ENCODE data around the gene TGDS. TPM values are rescaled to one million over a fixed set of nuclear protein-coding genes. Genes with fewer than 3 reads are reported as not detected.
A peak's percentile ranks its signal among the peaks of the same experiment; 100 is the strongest.

TGDS gene
- total and polyA plus RNA-seq, 8 donors, result 9.9 to 28.5 (median 21.9) TPM

DNA sequence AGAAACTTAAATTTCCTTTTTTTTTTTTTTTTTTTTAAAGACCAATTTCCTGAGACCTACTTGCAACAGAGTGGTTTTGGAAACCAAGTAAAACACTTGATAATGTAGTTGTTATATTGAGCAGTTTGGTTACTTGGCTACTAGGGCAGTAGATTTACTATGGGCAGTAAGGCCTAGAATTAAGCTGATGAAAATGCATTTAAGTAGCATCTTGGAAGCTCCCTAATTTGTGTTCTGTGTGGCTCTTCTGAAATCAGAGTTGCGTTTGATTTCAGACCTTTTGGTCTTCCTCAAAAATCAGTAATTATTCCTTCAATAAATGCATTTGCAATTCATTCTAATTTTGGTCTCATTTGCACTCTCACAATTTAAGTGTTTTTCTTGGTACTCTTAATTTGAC lies 6.5 kb upstream of the TGDS start:
- DNase-seq (no peak), ATAC-seq (no peak)
- TF ChIP-seq, protein P1, sequence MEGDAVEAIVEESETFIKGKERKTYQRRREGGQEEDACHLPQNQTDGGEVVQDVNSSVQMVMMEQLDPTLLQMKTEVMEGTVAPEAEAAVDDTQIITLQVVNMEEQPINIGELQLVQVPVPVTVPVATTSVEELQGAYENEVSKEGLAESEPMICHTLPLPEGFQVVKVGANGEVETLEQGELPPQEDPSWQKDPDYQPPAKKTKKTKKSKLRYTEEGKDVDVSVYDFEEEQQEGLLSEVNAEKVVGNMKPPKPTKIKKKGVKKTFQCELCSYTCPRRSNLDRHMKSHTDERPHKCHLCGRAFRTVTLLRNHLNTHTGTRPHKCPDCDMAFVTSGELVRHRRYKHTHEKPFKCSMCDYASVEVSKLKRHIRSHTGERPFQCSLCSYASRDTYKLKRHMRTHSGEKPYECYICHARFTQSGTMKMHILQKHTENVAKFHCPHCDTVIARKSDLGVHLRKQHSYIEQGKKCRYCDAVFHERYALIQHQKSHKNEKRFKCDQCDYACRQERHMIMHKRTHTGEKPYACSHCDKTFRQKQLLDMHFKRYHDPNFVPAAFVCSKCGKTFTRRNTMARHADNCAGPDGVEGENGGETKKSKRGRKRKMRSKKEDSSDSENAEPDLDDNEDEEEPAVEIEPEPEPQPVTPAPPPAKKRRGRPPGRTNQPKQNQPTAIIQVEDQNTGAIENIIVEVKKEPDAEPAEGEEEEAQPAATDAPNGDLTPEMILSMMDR (IDR thresholded peaks at IDR 0.05), result no peak
- intact Hi-C loops (cut with DNase I), result no loop called here
- peaks cover 0 to 20% of the 10 kb centered on the region in 2 donors for H3K36me3 ChIP-seq
- H3K4me3 ChIP-seq, result peak overlapping the region; percentile 56 to 79
- no peaks in the 10 kb centered on the region for H3K9me3 ChIP-seq
- no peaks in the 10 kb centered on the region for H3K27me3 ChIP-seq
- peak overlapping the region; percentile 81 to 84 for H3K27ac ChIP-seq
- peaks cover 0 to 19% of the 10 kb centered on the region in 2 donors for H3K4me1 ChIP-seq

DNA sequence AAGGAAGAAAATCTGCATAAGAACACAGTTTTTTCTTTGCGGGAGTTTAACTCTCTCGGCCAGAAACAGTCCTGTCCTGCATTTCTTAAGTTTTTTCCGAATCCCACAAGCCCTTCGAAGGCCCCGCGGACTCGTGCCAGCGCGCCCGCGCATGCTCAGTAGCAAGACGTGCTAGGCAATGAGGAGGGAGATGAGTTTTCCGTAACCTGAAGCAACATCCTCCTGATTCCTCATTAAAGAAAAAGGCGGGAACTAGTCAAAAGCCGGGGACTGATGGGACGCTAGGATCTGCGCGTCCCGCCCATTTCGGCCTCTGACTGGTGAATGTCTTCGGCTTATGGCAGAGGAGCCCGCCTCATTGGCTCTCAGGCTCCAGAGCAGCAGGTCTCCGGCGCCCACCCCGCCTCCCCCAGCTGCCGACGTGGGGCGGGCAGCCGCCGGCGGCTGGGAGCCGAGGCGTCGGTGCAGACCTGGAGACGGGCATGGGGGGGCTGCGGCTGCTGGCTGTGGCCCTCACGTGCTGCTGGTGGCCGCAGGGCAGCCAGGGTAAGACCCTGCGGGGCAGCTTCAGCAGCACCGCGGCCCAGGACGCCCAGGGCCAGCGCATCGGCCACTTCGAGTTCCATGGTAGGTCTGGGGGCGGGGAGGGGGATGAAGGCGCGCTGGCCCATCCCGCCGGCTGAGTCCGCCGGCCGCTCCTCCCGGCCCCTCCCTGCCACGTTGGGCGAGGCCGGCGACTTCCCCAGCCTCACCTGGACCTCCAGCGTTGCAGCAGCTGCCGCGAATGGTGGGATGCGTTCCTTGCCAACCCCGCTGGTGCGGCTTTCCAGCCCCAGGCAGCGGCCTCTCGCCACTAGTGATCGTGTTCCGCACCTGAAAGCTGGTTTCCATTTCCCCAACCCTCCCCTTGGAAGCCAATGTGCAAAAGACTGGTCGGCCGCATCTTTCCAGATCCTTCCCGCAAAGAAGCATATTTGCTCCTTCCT lies 5.8 kb upstream of the TGDS start, which contains the start of gene GPR180:
Gene GPR180, plus strand, starts transcription at position 412 of the 986 bp plus-strand sequence. Its CDS starts 71 bp downstream, at position 483.
- Histone ChIP-seq H3K27ac (peak within 1 kb of the TSS; percentile 81 to 84), H3K27me3 (no peaks in the 10 kb centered on the region), H3K4me3 (peak within 1 kb of the TSS; percentile 56 to 79), H3K36me3 (peaks cover 0 to 14% of the 10 kb centered on the region in 2 donors), H3K9me3 (no peaks in the 10 kb centered on the region), H3K4me1 (peaks cover 0 to 19% of the 10 kb centered on the region in 2 donors)
- TF ChIP-seq, protein P1 (IDR thresholded peaks at IDR 0.05), result no peak
- intact Hi-C loops (cut with DNase I), result no loop called here
- DNase-seq, result peak; percentile 93 to 99 (median 96)
- ATAC-seq, result peak; percentile 100

DNA sequence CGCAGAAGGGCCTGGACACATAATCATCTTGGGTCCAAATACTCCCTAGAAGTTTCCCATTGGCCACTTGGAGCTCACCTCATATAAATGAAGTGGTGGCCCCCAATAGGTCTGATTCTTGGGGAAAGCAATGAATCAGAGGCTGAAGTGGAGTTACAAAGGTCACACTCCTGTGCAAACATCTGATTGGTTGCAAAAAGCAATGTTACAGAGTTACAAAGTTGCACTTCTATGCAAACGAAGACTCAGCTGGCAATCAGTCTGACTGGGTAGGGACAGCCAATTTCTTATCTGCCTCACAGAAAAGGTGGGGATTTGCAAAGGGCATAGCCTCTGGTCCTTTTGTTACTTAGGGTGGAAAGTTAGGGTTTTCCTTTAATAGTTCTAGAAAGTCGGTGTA lies 3.9 kb upstream of the TGDS start:
- H3K27me3 ChIP-seq, result no peaks in the 10 kb centered on the region
- intact Hi-C loops (cut with DNase I), result no loop called here
- ATAC-seq (no peak), DNase-seq (no peak)
- no peaks in the 10 kb centered on the region for H3K36me3 ChIP-seq
- TF ChIP-seq, protein P1 (IDR thresholded peaks at IDR 0.05), result no peak
- no peak overlapping the region for H3K4me3 ChIP-seq
- no peaks in the 10 kb centered on the region for H3K9me3 ChIP-seq
- H3K4me1 ChIP-seq, result peaks cover 6 to 25% of the 10 kb centered on the region in 2 donors
- H3K27ac ChIP-seq, result no peak overlapping the region

DNA sequence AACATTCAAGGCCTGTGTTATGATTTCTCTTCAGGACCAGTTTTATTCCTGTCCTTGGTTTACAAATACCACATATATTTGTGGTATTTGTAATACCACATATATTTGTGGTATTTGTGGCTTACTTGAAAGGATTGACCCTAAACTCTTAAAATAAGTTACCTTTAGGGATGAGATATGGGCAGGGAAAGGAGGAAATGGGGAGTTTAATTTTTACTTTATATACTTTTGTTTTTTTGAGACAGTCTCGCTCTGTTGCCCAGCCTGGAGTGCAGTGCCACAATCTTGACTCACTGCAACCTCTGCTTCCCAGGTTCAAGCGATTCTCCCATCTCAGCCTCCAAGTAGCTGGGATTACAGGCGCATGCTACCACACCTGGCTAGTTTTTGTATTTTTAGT lies 2.3 kb upstream of the TGDS start:
- Histone ChIP-seq H3K36me3 (no peaks in the 10 kb centered on the region), H3K4me3 (no peak overlapping the region), H3K27me3 (no peaks in the 10 kb centered on the region), H3K9me3 (no peaks in the 10 kb centered on the region), H3K27ac (no peak overlapping the region), H3K4me1 (peaks cover 12 to 35% of the 10 kb centered on the region in 2 donors)
- no peak for ATAC-seq
- TF ChIP-seq, protein P1 (IDR thresholded peaks at IDR 0.05), result no peak
- intact Hi-C loops (cut with DNase I), result no loop called here
- no peak for DNase-seq

DNA sequence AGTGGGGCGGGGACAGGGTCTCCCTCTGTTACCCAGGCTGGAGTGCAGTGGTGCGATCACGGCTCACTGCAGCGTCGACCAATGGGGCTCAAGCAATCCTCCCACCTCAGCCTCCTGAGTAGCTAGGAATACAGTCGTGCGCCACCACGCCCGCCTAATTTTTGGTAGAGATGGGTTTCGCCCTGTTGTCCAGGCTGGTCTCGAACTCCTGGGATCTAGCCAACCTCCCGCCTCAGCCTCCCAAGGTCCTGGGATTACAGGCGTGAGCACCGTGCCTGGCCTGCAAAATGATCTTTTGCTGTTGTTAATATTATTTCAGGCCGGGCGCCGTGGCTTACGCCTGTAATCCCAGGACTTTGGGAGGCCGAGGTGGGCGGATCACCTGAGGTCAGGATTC lies 621 bp upstream of the TGDS start:
- no peak for DNase-seq
- no peaks in the 10 kb centered on the region for H3K9me3 ChIP-seq
- TF ChIP-seq, protein P1 (IDR thresholded peaks at IDR 0.05), result no peak
- ATAC-seq, result no peak
- H3K4me3 ChIP-seq, result peak overlapping the region; percentile 73 to 77
- intact Hi-C loops (cut with DNase I), result no loop called here
- H3K27me3 ChIP-seq, result no peaks in the 10 kb centered on the region
- H3K4me1 ChIP-seq, result peaks cover 12 to 23% of the 10 kb centered on the region in 2 donors
- peaks cover 0 to 13% of the 10 kb centered on the region in 2 donors for H3K36me3 ChIP-seq
- peak overlapping the region; percentile 81 to 83 for H3K27ac ChIP-seq
